Neural progenitor cell (in vitro differentiated cells): ENCODE results near the gene SLC9C1.

Experiments used
- EZH2 ChIP-seq: fragments of 200-600 bp; sonication (generic); IDR thresholded peaks from 2 replicates; pipeline ENCODE4 v1.6.1; 2017; ENCODE audit warnings: antibody characterized with exemption, mild to moderate bottlenecking, moderate library complexity
- EZH2phosphoT487 ChIP-seq: fragments of 200-600 bp; sonication (generic); IDR thresholded peaks from 2 replicates; pipeline ENCODE4 v1.6.1; 2017; ENCODE audit warnings: antibody characterized with exemption
- TF ChIP-seq, protein P1 (sequence below): fragments of 200-600 bp; sonication (generic); IDR thresholded peaks from 2 replicates; pipeline ENCODE4 v1.5.1; 2017; ENCODE audit warnings: antibody characterized with exemption, mild to moderate bottlenecking

DNA sequence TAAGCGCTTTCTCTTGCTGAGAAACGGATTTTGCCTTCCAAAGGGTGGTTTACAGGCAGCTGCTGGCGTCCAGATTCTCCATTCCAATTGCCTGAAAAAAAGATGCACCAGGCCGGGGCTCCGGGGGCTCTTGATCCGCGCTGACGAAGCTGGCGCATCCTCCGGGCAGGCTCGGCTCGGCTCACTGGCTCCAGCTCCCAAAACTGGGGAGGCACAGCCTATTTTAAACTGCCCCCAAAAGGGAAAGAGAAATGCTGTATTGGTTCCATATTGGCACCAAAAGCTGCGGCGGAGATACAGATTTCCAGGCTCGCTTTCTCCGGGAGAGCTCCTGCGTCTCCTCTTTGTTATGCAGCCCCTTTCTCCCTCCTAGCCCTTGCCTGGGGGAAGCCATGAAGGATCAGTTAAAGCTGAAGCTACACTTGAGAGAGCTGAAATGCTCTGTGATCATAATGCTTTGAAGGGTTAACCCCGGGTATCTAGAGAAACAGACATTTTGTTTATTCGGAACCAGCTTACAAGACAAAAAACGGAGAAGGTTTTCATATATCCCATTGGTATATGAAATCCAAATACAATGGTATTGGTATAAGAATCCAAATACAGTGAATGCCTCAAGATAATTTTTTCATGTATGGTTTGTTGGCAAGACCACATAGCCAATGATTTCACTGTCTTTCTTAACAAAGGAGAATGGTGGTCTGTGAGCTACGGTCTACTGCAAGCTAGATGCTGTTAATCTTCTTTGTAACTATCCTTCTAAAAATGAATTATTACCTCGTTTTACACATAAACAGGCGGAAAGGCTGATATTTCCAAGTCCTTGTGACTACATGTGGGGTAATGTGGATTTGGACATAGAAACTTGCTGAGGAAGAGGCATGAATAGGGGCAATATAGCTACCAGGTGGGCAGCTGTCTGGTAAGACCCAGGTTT, 39.6 kb upstream of the SLC9C1 start:
- TF ChIP-seq, protein P1, sequence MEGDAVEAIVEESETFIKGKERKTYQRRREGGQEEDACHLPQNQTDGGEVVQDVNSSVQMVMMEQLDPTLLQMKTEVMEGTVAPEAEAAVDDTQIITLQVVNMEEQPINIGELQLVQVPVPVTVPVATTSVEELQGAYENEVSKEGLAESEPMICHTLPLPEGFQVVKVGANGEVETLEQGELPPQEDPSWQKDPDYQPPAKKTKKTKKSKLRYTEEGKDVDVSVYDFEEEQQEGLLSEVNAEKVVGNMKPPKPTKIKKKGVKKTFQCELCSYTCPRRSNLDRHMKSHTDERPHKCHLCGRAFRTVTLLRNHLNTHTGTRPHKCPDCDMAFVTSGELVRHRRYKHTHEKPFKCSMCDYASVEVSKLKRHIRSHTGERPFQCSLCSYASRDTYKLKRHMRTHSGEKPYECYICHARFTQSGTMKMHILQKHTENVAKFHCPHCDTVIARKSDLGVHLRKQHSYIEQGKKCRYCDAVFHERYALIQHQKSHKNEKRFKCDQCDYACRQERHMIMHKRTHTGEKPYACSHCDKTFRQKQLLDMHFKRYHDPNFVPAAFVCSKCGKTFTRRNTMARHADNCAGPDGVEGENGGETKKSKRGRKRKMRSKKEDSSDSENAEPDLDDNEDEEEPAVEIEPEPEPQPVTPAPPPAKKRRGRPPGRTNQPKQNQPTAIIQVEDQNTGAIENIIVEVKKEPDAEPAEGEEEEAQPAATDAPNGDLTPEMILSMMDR: no peak
- TF ChIP-seq EZH2 (peak; percentile 31), EZH2phosphoT487 (no peak)
